HepG2 (cell line): ENCODE results near the gene CFHR2. TPM values are rescaled to one million over a fixed set of nuclear protein-coding genes. Genes with fewer than 3 reads are reported as not detected.

Experiments
- ATAC-seq: fragments of 200-7000 bp; cut with Tn5 transposase; 3 replicates; pipeline ENCODE4 v1.9.1; 2020; ENCODE audit warnings: mild to moderate bottlenecking, moderate library complexity
- BruUV-seq: library from RNA; stranded (reverse); fragments of 400-500 nt; replicated peaks from 2 replicates; lab custom pipeline; 2021; lab: Mats Ljungman, UMichigan
- CTCF ChIA-PET: fragments of 300-600 bp; formaldehyde crosslinking; extraction: SDS; loops from one replicate; lab custom pipeline; 2021; ENCODE audit warnings: low total read pairs, inconsistent platforms, low intra/inter-chr PET ratio; lab: Yijun Ruan, JAX
- POLR2A ChIA-PET: fragments of 350-600 bp; sonication (Branson Sonifier 250); formaldehyde crosslinking; loops from one replicate; lab custom pipeline; 2020; ENCODE audit warnings: antibody characterized with exemption, inconsistent platforms; lab: Yijun Ruan, JAX
- DNase-seq: peaks from one replicate; pipeline ENCODE4 v3.0.0-alpha.2; 2015; ENCODE audit warnings: low spot score
- FAIRE-seq: peaks from 3 replicates; lab custom pipeline; 2011; peaks lifted over from hg19 to GRCh38; lab: Jason Lieb, UNC
- H2AFZ ChIP-seq: one replicate; pipeline ENCODE4 v1.6.1; 2011; ENCODE audit warnings: low read length, inconsistent platforms
- H3K27ac ChIP-seq: fragments of 300-600 bp; 3 replicates; pipeline ENCODE4 v1.8.0; 2011; ENCODE audit warnings: mixed run types, mild to moderate bottlenecking, mixed read lengths, low read length, inconsistent platforms; ENCODE audit not compliant: insufficient read depth; ENCODE audit errors: extremely low read length
- H3K27me3 ChIP-seq, 2 experiments: fragments of 200-600 bp in 1 of 2; 2 replicates in 1 of 2; 3 replicates in 1 of 2; pipeline versions ENCODE4 v1.6.0 to v1.8.0; 2011; ENCODE audit warnings: low read length in 2 of 2, mild to moderate bottlenecking in 2 of 2, moderate library complexity in 2 of 2, inconsistent platforms in 1 of 2; ENCODE audit not compliant: insufficient read depth in 2 of 2, control insufficient read depth in 1 of 2
- H3K36me3 ChIP-seq, 2 experiments: fragments of 200-600 bp in 1 of 2; replicated peaks in 1 of 2; 2 replicates in 1 of 2; 3 replicates in 1 of 2; pipeline versions ENCODE4 v1.5.1 to v1.8.0; 2011; ENCODE audit warnings: low read length in 2 of 2, inconsistent platforms in 1 of 2; ENCODE audit not compliant: insufficient read depth in 2 of 2, control insufficient read depth in 1 of 2
- H3K4me1 ChIP-seq: 2 replicates; pipeline ENCODE4 v1.5.1; 2012; ENCODE audit warnings: low read length, inconsistent platforms; ENCODE audit not compliant: insufficient read depth
- H3K4me2 ChIP-seq: 2 replicates; pipeline ENCODE4 v1.6.0; 2011; ENCODE audit warnings: low read depth, low read length, inconsistent platforms
- H3K4me3 ChIP-seq, 3 experiments: fragments of 200-600 bp in 1 of 3; sonication (generic), shearing (Covaris generic) in 1 of 3; replicated peaks in 1 of 3; 2 replicates each; pipeline ENCODE4 v1.5.1; 2011 to 2016; ENCODE audit warnings: low read length in 3 of 3, inconsistent platforms in 2 of 3, low read depth in 2 of 3, mild to moderate bottlenecking in 2 of 3, control low read depth in 1 of 3, mixed read lengths in 1 of 3; ENCODE audit not compliant: insufficient read depth in 1 of 3
- H3K79me2 ChIP-seq: one replicate; pipeline ENCODE4 v1.6.1; 2011; ENCODE audit warnings: low read length, inconsistent platforms; ENCODE audit not compliant: insufficient read depth
- H3K9ac ChIP-seq: 2 replicates; pipeline ENCODE4 v1.6.0; 2011; ENCODE audit warnings: mild to moderate bottlenecking, low read depth, low read length, inconsistent platforms; ENCODE audit not compliant: insufficient read depth
- H3K9me3 ChIP-seq: 2 replicates; pipeline ENCODE4 v1.5.1; 2012; ENCODE audit warnings: mild to moderate bottlenecking, low read length
- H4K20me1 ChIP-seq: 2 replicates; pipeline ENCODE4 v1.6.0; 2011; ENCODE audit warnings: inconsistent platforms, mild to moderate bottlenecking, low read length, moderate library complexity; ENCODE audit not compliant: insufficient read depth
- ATM ChIP-seq: fragments of 450-650 bp; IDR thresholded peaks from 2 replicates; pipeline ENCODE4 v1.7.1; 2017; ENCODE audit warnings: mild to moderate bottlenecking, borderline replicate concordance
- MXD4 ChIP-seq: IDR thresholded peaks from 2 replicates; pipeline ENCODE4 v1.6.1; 2016; ENCODE audit warnings: mild to moderate bottlenecking, missing biosample characterization, missing genetic modification reagents
- STAT6 ChIP-seq: sonication (generic); formaldehyde crosslinking; IDR thresholded peaks from 2 replicates; pipeline ENCODE4 v1.4.0; 2020; ENCODE audit warnings: missing genetic modification reagents, mild to moderate bottlenecking, borderline replicate concordance
- TCF7 ChIP-seq: sonication (generic); IDR thresholded peaks from 2 replicates; pipeline ENCODE4 v1.6.1; 2016; ENCODE audit warnings: antibody characterized with exemption, low read depth
- ZBTB20 ChIP-seq: sonication (generic); formaldehyde crosslinking; IDR thresholded peaks from 2 replicates; pipeline ENCODE4 v1.8.1; 2023; ENCODE audit warnings: missing genetic modification reagents, low read depth, mild to moderate bottlenecking, borderline replicate concordance
- ZNF382 ChIP-seq: sonication (generic); formaldehyde crosslinking; IDR thresholded peaks from 2 replicates; pipeline ENCODE4 v1.5.0; 2020; ENCODE audit warnings: missing genetic modification reagents, mild to moderate bottlenecking, borderline replicate concordance
- ZNF501 ChIP-seq: sonication (generic); formaldehyde crosslinking; IDR thresholded peaks from 2 replicates; pipeline ENCODE4 v1.5.1; 2020; ENCODE audit warnings: mild to moderate bottlenecking, moderate library complexity, missing genetic modification reagents
- ZNF619 ChIP-seq: sonication (generic); formaldehyde crosslinking; IDR thresholded peaks from 2 replicates; pipeline ENCODE4 v1.4.0; 2020; ENCODE audit warnings: mild to moderate bottlenecking, missing genetic modification reagents
- ZNF670 ChIP-seq: sonication (generic); formaldehyde crosslinking; IDR thresholded peaks from 2 replicates; pipeline ENCODE4 v1.8.0; 2022; ENCODE audit warnings: mild to moderate bottlenecking, missing genetic modification reagents, borderline replicate concordance
- ZZZ3 ChIP-seq: sonication (generic); formaldehyde crosslinking; IDR thresholded peaks from 2 replicates; pipeline ENCODE4 v1.4.0; 2020; ENCODE audit warnings: missing genetic modification reagents, mild to moderate bottlenecking, borderline replicate concordance
- WGBS: methylation state at CpG from one replicate; pipeline ENCODE4 v1.1.6; 2017; ENCODE audit warnings: low lambda C conversion rate; 5-methylcytosine and 5-hydroxymethylcytosine counted together
- in situ Hi-C: cut with HindIII; loops from 2 replicates; pipeline ENCODE4 v1.10.0; 2017; ENCODE audit warnings: low pct_unique_long_range_greater_than_20kb; ENCODE audit not compliant: extremely low pct_ligation_motif_present
- intact Hi-C: fragments of 100-400 bp; cut with micrococcal nuclease; formaldehyde crosslinking; loops from one replicate; pipeline ENCODE4 v1.10.0; 2022; ENCODE audit not compliant: unreplicated experiment
- polyA plus RNA-seq, 8 experiments: library from polyadenylated mRNA; depleted of rRNA in 3 of 8; stranded (reverse) in 7 of 8; unstranded in 1 of 8; fragments of >200 nt; fragmentation: Illumina TruSeq in 4 of 8; extraction: Trizol in 4 of 8; gene quantifications; 2 replicates each; pipeline versions ENCODE4 v1.2.1 to v1.2.3, GENCODE V29; 2011 to 2016; ENCODE audit warnings: low read depth in 4 of 8, missing spikeins in 1 of 8, mixed read lengths in 1 of 8; ENCODE audit not compliant: insufficient read depth in 1 of 8
- total RNA-seq, 5 experiments: library from RNA; depleted of rRNA; stranded (reverse); fragments of >200 nt; fragmentation: Illumina TruSeq; extraction: Trizol; gene quantifications; 2 replicates each; pipeline ENCODE4 v1.2.3, GENCODE V29; 2016; ENCODE audit warnings: low read depth in 1 of 5

The CFHR2 gene
- total and polyA plus RNA-seq, 2 of the 13 experiments (the other 11 are each of a cell fraction or from before 2014, with no cell fraction given), result not detected

GRCh38 chr1:196976278-196976677 lies 32.7 kb downstream of the CFHR2 start:
- TF ChIP-seq ZBTB20, result no peak
- TF ChIP-seq ZNF619, result no peak
- no peak for TF ChIP-seq ZNF501 (CRISPR knock-in tag)
- no peak for TF ChIP-seq ATM
- TF ChIP-seq ZZZ3 (CRISPR knock-in tag), result no peak
- TF ChIP-seq MXD4 (CRISPR knock-in tag), result no peak
- no peak for TF ChIP-seq TCF7
- TF ChIP-seq STAT6 (CRISPR knock-in tag), result no peak
- no peak for TF ChIP-seq ZNF670 (CRISPR knock-in tag)
- TF ChIP-seq ZNF382 (CRISPR knock-in tag), result no peak
- TF ChIP-seq, all 625 proteins: peak for 0
- 72% methylated on average over 4 of the region's 4 CpGs for whole genome bisulfite sequencing
- H3K4me3 ChIP-seq, result no peak overlapping the region

More at GRCh38 chr1:196976278-196976677, 32.7 kb downstream of the CFHR2 start:
- intact Hi-C loops, result no loop called here
- no peaks in the 10 kb centered on the region for H4K20me1 ChIP-seq
- H3K4me1 ChIP-seq, result 0 out of 2 replicates have a peak, but pooled peaks cover 6% of the 10 kb centered on the region
- FAIRE-seq (no peak), DNase-seq (no peak), ATAC-seq (no peak)
- no TSS peak for BruUV-seq
- no peak overlapping the region for H3K9ac ChIP-seq
- ChIA-PET POLR2A (no interaction called here), CTCF (no interaction called here)
- no peak overlapping the region for H2AFZ ChIP-seq
- H3K79me2 ChIP-seq, result no peaks in the 10 kb centered on the region
- H3K27me3 ChIP-seq, result no peaks in the 10 kb centered on the region
- in situ Hi-C loops, result no loop called here
- H3K36me3 ChIP-seq, result no peaks in the 10 kb centered on the region
- H3K9me3 ChIP-seq, result no peaks in the 10 kb centered on the region
- no peak overlapping the region for H3K4me2 ChIP-seq
- H3K27ac ChIP-seq, result no peak overlapping the region
